HL-60 (cell line): Measurements from ENCODE around the gene YLPM1.

Experiments used
- GABPA ChIP-seq: IDR thresholded peaks from 2 replicates; pipeline ENCODE4 v1.6.1; 2012; ENCODE audit warnings: low read depth
- POLR2AphosphoS5 ChIP-seq: IDR thresholded peaks from 2 replicates; pipeline ENCODE4 v1.6.1; 2012; ENCODE audit warnings: low read depth
- REST ChIP-seq: IDR thresholded peaks from 2 replicates; pipeline ENCODE4 v1.6.1; 2012; ENCODE audit warnings: low read depth; ENCODE audit not compliant: insufficient replicate concordance
- TF ChIP-seq, protein P1 (sequence below): IDR thresholded peaks from one replicate; pipeline ENCODE4 v1.5.1; 2011; ENCODE audit warnings: low read length, control low read depth, inconsistent platforms; ENCODE audit not compliant: insufficient read depth

DNA sequence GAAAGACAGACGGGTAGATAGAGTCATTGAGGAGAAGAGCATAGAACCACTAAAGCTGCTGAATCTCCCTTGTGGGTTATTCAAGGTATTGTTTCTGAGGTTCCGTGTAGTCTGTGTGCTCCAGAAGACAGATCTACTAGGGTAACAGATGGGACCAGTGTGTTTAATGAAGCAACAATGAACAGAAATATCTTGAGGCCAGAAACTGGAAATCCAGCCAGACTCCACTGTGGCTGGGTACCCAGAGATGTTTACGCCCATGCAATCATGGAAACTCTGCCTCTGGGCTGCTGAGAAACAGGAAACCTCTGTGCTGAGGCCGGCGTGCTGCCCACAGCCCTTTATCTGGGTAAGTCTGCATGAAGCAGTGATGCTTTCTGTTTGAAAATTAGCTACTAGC, 104.6 kb downstream of the YLPM1 start:
- TF ChIP-seq, protein P1, sequence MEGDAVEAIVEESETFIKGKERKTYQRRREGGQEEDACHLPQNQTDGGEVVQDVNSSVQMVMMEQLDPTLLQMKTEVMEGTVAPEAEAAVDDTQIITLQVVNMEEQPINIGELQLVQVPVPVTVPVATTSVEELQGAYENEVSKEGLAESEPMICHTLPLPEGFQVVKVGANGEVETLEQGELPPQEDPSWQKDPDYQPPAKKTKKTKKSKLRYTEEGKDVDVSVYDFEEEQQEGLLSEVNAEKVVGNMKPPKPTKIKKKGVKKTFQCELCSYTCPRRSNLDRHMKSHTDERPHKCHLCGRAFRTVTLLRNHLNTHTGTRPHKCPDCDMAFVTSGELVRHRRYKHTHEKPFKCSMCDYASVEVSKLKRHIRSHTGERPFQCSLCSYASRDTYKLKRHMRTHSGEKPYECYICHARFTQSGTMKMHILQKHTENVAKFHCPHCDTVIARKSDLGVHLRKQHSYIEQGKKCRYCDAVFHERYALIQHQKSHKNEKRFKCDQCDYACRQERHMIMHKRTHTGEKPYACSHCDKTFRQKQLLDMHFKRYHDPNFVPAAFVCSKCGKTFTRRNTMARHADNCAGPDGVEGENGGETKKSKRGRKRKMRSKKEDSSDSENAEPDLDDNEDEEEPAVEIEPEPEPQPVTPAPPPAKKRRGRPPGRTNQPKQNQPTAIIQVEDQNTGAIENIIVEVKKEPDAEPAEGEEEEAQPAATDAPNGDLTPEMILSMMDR = no peak
- no peak for TF ChIP-seq GABPA
- TF ChIP-seq POLR2AphosphoS5 = no peak
- TF ChIP-seq REST = no peak
